HL-60/S4 (cell line): ENCODE results near the gene KLF12.

Experiments
- in situ Hi-C: fragments of 300-500 bp; cut with MboI; formaldehyde crosslinking; loops from 2 replicates; pipeline ENCODE4 v1.14.3; 2022; ENCODE audit warnings: low sequenced_read_pairs

The KLF12 gene

GRCh38 chr13:74134221-74134776, at the start of gene KLF12:
KLF12 (minus strand) TSS chr13:74134404.
- in situ Hi-C loops, result no loop called here

- in situ Hi-C loops, result no loop called here
These were observed 48.3 kb upstream of the KLF12 start for GRCh38 chr13:74182491-74182890.

DNA sequence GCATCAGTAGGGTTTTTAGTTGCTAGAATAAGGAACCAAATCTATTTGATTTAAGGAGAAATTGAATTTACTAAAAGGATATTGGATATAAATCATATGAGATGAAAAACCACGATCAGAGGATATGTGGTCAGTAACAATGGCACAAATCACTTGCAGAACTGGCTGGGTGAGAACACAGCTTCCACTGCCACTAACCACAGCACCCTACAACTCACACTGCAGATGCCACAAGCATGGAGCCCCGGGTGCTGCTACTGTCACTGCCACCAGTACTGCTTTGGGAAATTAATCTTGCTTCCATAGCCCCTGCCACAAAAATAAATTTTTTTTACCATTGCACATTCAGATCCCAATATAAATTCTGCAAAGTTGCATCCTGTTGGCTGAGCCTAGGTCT, 40.6 kb upstream of the KLF12 start:
- in situ Hi-C loops, result no loop called here

GRCh38 chr13:74173822-74174221, 39.6 kb upstream of the KLF12 start:
- in situ Hi-C loops, result no loop called here

DNA sequence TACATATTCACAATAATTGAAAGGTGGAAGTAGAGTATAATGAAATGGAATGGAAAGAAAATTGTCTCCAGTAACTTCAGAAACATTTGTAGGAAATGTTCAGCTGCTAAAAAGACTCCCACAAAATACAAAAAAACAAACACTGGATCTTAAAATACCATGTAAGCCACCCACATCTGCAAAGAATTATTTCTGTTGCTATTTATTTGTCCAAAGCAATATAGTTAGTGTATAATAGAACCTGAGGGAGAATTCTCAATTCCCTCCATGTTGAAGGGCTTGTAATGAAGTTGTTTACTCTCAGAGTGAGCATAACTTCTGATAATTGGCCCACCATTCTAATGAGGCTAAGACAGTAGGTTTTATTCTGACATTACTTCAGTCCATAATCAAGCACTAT, 37.4 kb upstream of the KLF12 start:
- in situ Hi-C loops, result no loop called here

GRCh38 chr13:74169676-74170075, 35.5 kb upstream of the KLF12 start:
- in situ Hi-C loops, result no loop called here

DNA sequence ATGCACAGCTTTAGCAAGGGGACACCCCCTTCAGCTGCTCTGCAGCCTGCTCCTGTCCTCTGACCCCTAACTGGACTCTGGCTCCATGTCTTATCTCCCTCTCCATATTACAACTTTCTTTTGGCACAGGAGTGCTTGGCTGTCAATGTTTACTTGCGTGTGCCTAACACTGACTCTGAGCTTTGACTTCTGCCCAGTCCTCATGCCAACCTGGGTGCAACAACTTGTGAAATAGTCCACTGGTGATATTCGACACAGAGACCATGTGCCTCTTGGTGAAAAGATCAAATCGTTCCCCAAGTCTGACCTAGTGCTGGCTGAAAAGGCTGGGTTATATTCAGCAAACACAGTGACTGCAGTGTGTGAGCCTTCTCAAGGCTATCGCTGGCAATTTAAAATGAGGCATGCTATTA, 34.1 kb upstream of the KLF12 start:
- in situ Hi-C loops, result no loop called here

DNA sequence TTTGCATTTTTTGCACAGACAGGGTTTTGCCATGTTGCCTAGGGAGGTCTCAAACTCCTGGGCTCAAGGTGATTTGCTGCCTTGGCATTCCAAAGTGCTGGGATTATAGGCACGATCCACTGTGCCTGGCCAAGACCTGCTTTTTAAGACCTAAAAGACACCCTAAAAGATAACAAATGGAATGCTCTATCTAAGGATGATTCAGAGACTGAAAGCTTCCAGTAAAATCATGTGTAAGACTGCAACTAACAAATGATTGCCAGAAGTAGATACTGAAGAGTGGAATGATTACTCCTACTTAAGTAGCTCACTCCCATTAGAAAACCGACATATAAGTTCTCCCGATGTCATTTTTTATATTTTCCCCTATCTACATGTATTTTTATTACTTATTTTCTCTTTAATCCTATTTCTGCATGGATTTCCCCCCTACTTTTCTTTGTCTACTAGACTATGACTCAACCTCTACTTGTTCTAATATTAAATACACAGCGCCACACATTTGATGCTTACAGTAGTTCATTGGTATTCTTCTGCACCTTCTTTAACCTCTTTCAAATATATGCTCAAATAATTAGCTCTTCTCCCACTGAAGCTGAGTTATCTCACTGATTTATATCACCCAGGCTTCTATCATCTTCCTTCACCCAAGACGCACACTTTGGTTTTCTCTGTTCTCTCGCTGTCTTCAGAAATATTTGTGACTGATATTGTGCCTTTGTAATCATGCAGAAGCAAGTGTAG, 32.2 kb upstream of the KLF12 start:
- in situ Hi-C loops, result no loop called here

DNA sequence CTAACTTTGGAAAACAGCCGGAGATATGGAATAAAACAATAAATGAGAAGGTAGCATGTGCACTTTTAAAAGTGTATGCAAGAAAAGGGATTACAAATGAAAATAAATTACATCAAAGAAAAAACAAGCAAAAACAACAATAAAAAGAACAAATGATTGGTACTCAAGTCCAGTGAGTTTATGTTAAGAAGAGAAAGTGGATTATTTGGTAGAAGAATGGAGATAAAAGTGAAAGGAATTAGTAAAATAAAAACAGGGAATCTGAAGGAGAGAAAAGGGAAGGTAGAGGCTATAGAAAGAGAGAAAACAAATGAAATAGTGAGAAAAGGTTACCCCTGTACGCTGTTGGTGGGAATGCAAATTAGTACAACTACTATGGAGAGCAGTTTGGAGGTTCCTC, 28.6 kb upstream of the KLF12 start:
- in situ Hi-C loops, result no loop called here

GRCh38 chr13:74162135-74162534, 27.9 kb upstream of the KLF12 start:
- in situ Hi-C loops, result no loop called here

- in situ Hi-C loops, result no loop called here
These were observed 24.6 kb upstream of the KLF12 start for GRCh38 chr13:74158571-74159352.

GRCh38 chr13:74158028-74158427, 23.8 kb upstream of the KLF12 start:
- in situ Hi-C loops, result no loop called here

- in situ Hi-C loops, result no loop called here
These were observed 20.8 kb upstream of the KLF12 start for GRCh38 chr13:74154981-74155380.

DNA sequence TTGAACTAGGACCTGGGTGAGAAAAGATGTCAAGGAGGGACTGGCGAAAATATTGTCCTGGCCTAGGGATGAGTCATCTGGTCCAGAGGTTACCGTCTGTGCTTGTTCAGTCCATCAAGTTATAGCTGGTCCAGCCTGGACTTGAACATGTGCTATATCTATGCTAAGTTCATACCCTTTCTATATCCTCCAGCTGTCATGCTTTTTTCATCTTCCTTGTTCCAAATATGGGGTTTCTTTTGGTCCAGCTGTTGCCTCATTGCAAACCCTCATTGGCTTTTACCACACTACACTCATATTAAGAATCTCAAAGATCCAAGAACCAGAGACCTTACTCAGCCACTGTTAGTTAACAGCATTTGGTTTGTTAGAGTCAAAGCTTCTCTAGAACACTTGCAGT, 19.1 kb upstream of the KLF12 start:
- in situ Hi-C loops, result no loop called here

DNA sequence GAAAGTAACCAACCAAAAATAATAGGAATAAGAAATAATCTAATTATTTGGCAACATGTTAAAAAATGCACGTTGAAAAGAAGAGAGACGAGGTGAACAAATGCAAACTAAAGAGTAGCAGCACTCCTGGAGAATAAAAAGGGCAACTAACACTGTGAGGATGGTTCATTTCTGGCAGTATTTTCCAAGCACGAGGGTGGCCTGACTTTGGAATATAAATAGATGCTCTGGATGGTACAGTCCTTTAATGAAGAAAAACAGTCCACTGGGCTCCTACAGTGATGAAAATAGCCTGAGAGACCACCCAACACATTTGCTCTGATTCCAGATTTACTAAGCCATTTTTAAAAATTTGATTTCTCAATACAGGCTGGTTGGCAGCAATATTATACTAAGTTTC, 17.7 kb upstream of the KLF12 start:
- in situ Hi-C loops, result no loop called here

DNA sequence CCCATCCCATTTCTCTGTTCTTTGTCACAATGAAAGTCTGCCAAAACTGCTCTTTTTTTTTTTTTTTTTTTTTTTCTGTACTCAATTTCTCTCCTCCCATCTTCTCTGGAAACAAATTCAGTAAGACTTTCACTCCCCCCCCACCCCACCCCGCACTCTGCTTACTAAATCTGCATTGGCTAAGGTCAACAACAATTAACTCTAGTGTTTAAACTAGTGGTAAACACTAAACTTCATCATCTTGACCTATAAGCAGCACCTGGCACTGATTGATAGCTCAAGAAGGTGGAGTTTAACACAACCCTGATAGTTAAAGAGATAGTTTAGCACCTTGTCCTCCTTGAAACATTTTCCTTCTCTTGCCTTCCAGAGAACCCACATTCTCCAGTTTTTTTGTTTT, 14.1 kb upstream of the KLF12 start:
- in situ Hi-C loops, result no loop called here

- in situ Hi-C loops, result no loop called here
These were observed 11.2 kb upstream of the KLF12 start for GRCh38 chr13:74145249-74145975.

DNA sequence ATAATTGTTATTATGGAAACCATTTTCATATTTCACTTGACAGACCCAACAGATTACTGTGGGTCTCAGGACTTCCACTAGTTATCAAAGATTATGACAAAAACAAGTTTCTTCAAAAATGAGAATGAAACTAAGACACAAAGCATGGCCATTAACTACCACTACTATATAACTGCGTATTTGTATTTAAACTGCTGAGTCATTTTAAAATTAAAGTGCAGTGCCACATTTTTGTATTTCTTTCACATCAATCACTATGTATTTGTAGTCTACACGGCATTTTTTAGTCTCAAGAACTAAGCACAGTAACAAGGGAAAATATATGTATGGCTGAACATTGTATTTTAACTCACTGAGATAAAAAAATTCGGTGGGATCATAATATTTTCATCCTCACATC, 10.1 kb upstream of the KLF12 start:
- in situ Hi-C loops, result no loop called here

- in situ Hi-C loops, result no loop called here
These were observed 8.1 kb upstream of the KLF12 start for GRCh38 chr13:74142257-74142656.

GRCh38 chr13:74138241-74138640, 4.0 kb upstream of the KLF12 start:
- in situ Hi-C loops, result no loop called here

DNA sequence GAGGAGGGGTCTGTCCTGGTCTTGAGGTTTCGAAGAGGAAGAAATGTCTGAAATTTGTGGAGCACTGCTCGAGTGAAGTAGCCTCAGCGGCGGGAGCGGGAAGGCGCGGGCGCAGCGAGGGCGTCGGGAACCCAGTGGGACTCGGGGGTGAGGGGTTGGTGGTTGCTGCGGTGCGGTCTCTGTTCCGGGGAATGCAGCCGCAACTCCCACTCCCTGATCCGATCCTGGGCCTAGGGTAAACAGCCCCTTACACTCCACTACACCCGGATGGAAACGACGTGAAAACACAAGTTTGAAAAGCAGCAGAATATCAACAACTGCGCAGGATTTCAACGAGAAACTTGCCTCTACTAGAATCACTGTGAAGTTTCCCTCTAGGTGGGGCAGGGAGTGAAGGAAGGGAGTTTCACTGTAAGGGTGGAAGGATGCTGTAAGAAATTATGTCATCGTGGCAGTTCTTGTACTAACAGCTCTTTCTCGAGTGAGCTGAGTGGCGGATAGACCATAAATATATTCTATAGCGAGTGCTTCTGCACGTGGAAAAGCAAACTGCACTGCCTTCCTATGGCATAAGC, 2.0 kb upstream of the KLF12 start:
- in situ Hi-C loops, result no loop called here
